WTC11 (cell line): ENCODE results near the gene LRRC14B.
"Not testable (repeated sequence)": the region's sequence is repeated elsewhere in the genome, so short reads cannot be mapped to it uniquely, and the experiment has no call there.

Experiments used
- CBFB ChIP-seq: sonication (generic); formaldehyde crosslinking; IDR thresholded peaks from 2 replicates; pipeline ENCODE4 v1.8.1; 2022; ENCODE audit warnings: mild to moderate bottlenecking, low read depth, missing genetic modification reagents
- GABPB1 ChIP-seq: sonication (generic); formaldehyde crosslinking; IDR thresholded peaks from 2 replicates; pipeline ENCODE4 v1.8.1; 2023; ENCODE audit warnings: mild to moderate bottlenecking, missing genetic modification reagents
- PRRX2 ChIP-seq: fragments of 250-450 bp; sonication (Bioruptor Pico); IDR thresholded peaks from 2 replicates; pipeline ENCODE4 v1.8.0; 2021; ENCODE audit warnings: mild to moderate bottlenecking
- SP1 ChIP-seq: sonication (generic); formaldehyde crosslinking; conservative IDR thresholded peaks from 2 replicates; pipeline ENCODE4 v1.8.1; 2022; ENCODE audit warnings: missing genetic modification reagents
- TP53 ChIP-seq: sonication (generic); formaldehyde crosslinking; IDR thresholded peaks from 2 replicates; pipeline ENCODE4 v1.8.1; 2023; ENCODE audit warnings: mild to moderate bottlenecking, missing genetic modification reagents

- not testable (repeated sequence) for TF ChIP-seq TP53, PRRX2, SP1, CBFB, GABPB1 (CRISPR knock-in tag)
Observed at GRCh38 chr5:233426-233825, 42.1 kb downstream of the LRRC14B start.
